ENCODE data around the gene SLIT3. TPM values are rescaled to one million over a fixed set of nuclear protein-coding genes. Genes with fewer than 3 reads are reported as not detected.
A peak's percentile ranks its signal among the peaks of the same experiment; 100 is the strongest.

The SLIT3 gene
- total RNA-seq, 1 donor from 2014 or later: 56.6 TPM

DNA sequence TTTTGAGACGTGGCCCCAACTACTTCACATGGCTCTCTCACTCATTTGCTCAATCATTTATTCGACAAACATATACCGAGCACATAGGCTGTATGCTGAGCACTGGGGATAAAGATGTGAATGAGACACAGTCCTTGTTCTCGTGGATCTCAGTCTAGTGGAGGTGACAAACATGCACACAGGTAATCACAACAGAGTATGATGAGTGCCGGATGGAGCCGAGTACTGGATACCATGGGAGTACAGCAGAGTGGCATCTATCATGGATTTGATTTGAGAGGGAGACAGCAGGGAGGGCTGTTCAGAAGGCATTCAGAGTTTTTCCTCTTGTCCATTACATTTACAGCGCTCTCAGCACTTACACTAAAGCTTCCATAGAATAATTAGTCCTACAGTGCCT is 259.8 kb downstream of the SLIT3 start:
- H3K9me3 Mint-ChIP-seq: no peaks in the 10 kb centered on the region
- peaks cover 8% of the 10 kb centered on the region for H3K36me3 Mint-ChIP-seq
- no peak for TF ChIP-seq CTCF (conservative IDR thresholded peaks at IDR 0.05)
- H3K4me3 Mint-ChIP-seq: no peak overlapping the region
- DNase-seq (ENCODE audit: extremely low spot score, unreplicated experiment): no peak
- H3K4me1 Mint-ChIP-seq (ENCODE audit: unreplicated experiment): peaks cover 28% of the 10 kb centered on the region
- peaks cover 4% of the 10 kb centered on the region for H3K27me3 Mint-ChIP-seq
- H3K27ac Mint-ChIP-seq: no peak overlapping the region

GRCh38 chr5:169039592-169039991 is 261.3 kb downstream of the SLIT3 start:
- H3K9me3 Mint-ChIP-seq: no peaks in the 10 kb centered on the region
- H3K27ac Mint-ChIP-seq: no peak overlapping the region
- H3K4me1 Mint-ChIP-seq (ENCODE audit: unreplicated experiment): peaks cover 33% of the 10 kb centered on the region
- no peak for TF ChIP-seq CTCF (conservative IDR thresholded peaks at IDR 0.05)
- H3K27me3 Mint-ChIP-seq: peaks cover 8% of the 10 kb centered on the region
- no peak overlapping the region for H3K4me3 Mint-ChIP-seq
- DNase-seq (ENCODE audit: extremely low spot score, unreplicated experiment): no peak
- peaks cover 8% of the 10 kb centered on the region for H3K36me3 Mint-ChIP-seq

- H3K4me1 Mint-ChIP-seq (ENCODE audit: unreplicated experiment): peaks cover 33% of the 10 kb centered on the region
- H3K36me3 Mint-ChIP-seq: peaks cover 8% of the 10 kb centered on the region
- no peak overlapping the region for H3K27ac Mint-ChIP-seq
- H3K27me3 Mint-ChIP-seq: peaks cover 8% of the 10 kb centered on the region
- H3K4me3 Mint-ChIP-seq: no peak overlapping the region
- no peak for DNase-seq (ENCODE audit: extremely low spot score, unreplicated experiment)
- no peaks in the 10 kb centered on the region for H3K9me3 Mint-ChIP-seq
- no peak for TF ChIP-seq CTCF (conservative IDR thresholded peaks at IDR 0.05)
Observed at GRCh38 chr5:169037466-169037865, 263.5 kb downstream of the SLIT3 start.

- peaks cover 41% of the 10 kb centered on the region for H3K4me1 Mint-ChIP-seq (ENCODE audit: unreplicated experiment)
- peaks cover 8% of the 10 kb centered on the region for H3K36me3 Mint-ChIP-seq
- no peak for TF ChIP-seq CTCF (conservative IDR thresholded peaks at IDR 0.05)
- H3K27me3 Mint-ChIP-seq: peaks cover 8% of the 10 kb centered on the region
- no peak overlapping the region for H3K27ac Mint-ChIP-seq
- H3K4me3 Mint-ChIP-seq: peak overlapping the region; percentile 11
- no peaks in the 10 kb centered on the region for H3K9me3 Mint-ChIP-seq
- no peak for DNase-seq (ENCODE audit: extremely low spot score, unreplicated experiment)
Observed at GRCh38 chr5:169036079-169036805, 264.7 kb downstream of the SLIT3 start.

- H3K27ac Mint-ChIP-seq: peak overlapping the region; percentile 13
- no peaks in the 10 kb centered on the region for H3K9me3 Mint-ChIP-seq
- H3K36me3 Mint-ChIP-seq: peaks cover 8% of the 10 kb centered on the region
- no peak overlapping the region for H3K4me3 Mint-ChIP-seq
- peaks cover 42% of the 10 kb centered on the region for H3K4me1 Mint-ChIP-seq (ENCODE audit: unreplicated experiment)
- no peaks in the 10 kb centered on the region for H3K27me3 Mint-ChIP-seq
- no peak for TF ChIP-seq CTCF (conservative IDR thresholded peaks at IDR 0.05)
- no peak for DNase-seq (ENCODE audit: extremely low spot score, unreplicated experiment)
Observed at GRCh38 chr5:169029661-169030274, 271.2 kb downstream of the SLIT3 start.
